ENCODE measurements around the gene HOXC10.

DNA sequence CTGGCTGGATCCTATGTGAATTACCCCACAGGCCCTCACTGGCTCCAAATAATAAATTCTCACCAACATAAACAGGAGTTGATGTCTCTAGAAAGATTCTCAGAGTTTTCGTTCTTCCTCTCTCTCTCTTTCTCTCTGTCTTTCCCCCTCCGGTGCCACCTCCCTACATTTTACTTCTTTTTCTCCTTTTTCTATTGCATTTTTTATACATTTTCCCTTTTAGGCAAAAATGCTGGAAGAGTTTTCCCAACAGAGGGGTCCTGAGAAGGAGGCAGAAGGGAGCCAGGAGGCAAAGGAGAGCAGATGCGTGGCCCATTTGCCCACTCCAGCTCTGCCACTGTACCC, 42.5 kb downstream of the HOXC10 start:
- TF ChIP-seq EZH2phosphoT487 (IDR thresholded peaks at IDR 0.05; ENCODE audit: borderline replicate concordance) (no peak), POLR2AphosphoS5 (IDR thresholded peaks at IDR 0.05; ENCODE audit: low read depth, low read length) (no peak), ZNF274 (IDR thresholded peaks at IDR 0.05; ENCODE audit: low read depth, low read length) (no peak)
- TF ChIP-seq, protein P1, sequence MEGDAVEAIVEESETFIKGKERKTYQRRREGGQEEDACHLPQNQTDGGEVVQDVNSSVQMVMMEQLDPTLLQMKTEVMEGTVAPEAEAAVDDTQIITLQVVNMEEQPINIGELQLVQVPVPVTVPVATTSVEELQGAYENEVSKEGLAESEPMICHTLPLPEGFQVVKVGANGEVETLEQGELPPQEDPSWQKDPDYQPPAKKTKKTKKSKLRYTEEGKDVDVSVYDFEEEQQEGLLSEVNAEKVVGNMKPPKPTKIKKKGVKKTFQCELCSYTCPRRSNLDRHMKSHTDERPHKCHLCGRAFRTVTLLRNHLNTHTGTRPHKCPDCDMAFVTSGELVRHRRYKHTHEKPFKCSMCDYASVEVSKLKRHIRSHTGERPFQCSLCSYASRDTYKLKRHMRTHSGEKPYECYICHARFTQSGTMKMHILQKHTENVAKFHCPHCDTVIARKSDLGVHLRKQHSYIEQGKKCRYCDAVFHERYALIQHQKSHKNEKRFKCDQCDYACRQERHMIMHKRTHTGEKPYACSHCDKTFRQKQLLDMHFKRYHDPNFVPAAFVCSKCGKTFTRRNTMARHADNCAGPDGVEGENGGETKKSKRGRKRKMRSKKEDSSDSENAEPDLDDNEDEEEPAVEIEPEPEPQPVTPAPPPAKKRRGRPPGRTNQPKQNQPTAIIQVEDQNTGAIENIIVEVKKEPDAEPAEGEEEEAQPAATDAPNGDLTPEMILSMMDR (IDR thresholded peaks at IDR 0.05 in 2 of 3, conservative IDR thresholded peaks at IDR 0.05 in 1 of 3; ENCODE audit: borderline replicate concordance in 1 of 3, insufficient read depth in 1 of 3, low read depth in 2 of 3, low read length in 2 of 3), result no peak
- TF ChIP-seq, protein P2, sequence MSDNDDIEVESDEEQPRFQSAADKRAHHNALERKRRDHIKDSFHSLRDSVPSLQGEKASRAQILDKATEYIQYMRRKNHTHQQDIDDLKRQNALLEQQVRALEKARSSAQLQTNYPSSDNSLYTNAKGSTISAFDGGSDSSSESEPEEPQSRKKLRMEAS (IDR thresholded peaks at IDR 0.05), result no peak
- TF ChIP-seq, protein P3, sequence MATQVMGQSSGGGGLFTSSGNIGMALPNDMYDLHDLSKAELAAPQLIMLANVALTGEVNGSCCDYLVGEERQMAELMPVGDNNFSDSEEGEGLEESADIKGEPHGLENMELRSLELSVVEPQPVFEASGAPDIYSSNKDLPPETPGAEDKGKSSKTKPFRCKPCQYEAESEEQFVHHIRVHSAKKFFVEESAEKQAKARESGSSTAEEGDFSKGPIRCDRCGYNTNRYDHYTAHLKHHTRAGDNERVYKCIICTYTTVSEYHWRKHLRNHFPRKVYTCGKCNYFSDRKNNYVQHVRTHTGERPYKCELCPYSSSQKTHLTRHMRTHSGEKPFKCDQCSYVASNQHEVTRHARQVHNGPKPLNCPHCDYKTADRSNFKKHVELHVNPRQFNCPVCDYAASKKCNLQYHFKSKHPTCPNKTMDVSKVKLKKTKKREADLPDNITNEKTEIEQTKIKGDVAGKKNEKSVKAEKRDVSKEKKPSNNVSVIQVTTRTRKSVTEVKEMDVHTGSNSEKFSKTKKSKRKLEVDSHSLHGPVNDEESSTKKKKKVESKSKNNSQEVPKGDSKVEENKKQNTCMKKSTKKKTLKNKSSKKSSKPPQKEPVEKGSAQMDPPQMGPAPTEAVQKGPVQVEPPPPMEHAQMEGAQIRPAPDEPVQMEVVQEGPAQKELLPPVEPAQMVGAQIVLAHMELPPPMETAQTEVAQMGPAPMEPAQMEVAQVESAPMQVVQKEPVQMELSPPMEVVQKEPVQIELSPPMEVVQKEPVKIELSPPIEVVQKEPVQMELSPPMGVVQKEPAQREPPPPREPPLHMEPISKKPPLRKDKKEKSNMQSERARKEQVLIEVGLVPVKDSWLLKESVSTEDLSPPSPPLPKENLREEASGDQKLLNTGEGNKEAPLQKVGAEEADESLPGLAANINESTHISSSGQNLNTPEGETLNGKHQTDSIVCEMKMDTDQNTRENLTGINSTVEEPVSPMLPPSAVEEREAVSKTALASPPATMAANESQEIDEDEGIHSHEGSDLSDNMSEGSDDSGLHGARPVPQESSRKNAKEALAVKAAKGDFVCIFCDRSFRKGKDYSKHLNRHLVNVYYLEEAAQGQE (IDR thresholded peaks at IDR 0.05; ENCODE audit: low read depth), result no peak
